ENCODE results near the gene SMAD9. TPM values are rescaled to one million over a fixed set of nuclear protein-coding genes. Genes with fewer than 3 reads are reported as not detected.

Gene SMAD9
- total and polyA plus RNA-seq, 9 of the 15 experiments (the other 6 are each of a cell fraction or from before 2014, with no cell fraction given) = 0.02 to 0.08 (median 0.03) TPM; not detected in 4

DNA sequence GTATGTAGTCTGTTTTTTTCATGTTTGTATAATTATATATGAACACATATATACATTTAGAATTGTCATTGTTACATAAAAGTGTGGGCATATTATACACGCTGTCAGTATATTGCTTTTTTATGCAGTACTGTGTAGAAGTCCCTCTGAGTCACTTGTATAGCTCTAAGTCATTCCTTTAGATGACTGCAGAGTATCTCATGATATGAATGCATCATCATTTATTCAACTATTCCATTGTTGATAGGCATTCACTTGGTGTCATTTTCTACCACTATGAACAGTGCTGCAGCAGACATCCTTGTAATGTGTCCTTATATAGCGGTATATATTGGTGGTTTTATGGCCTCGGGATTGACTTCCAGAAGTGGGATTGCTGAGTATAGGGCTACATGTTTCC is 85.7 kb downstream of the SMAD9 start:
- intact Hi-C loops (cut with micrococcal nuclease) (loop anchor here (10.0 kb wide), 1 partner anchor 549 kb away; no protein-coding TSS in a partner anchor), in situ Hi-C loops (cut with MboI) (loop anchor here (25.0 kb wide), 1 partner anchor 422 kb away; no protein-coding TSS in a partner anchor)
- TF ChIP-seq MAZ (CRISPR knock-in tag; conservative IDR thresholded peaks at IDR 0.05 in 1 of 2, IDR thresholded peaks at IDR 0.05 in 1 of 2) = no peak
- TF ChIP-seq, protein P1, sequence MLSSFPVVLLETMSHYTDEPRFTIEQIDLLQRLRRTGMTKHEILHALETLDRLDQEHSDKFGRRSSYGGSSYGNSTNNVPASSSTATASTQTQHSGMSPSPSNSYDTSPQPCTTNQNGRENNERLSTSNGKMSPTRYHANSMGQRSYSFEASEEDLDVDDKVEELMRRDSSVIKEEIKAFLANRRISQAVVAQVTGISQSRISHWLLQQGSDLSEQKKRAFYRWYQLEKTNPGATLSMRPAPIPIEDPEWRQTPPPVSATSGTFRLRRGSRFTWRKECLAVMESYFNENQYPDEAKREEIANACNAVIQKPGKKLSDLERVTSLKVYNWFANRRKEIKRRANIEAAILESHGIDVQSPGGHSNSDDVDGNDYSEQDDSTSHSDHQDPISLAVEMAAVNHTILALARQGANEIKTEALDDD (IDR thresholded peaks at IDR 0.05) = no peak
- TF ChIP-seq PURB (CRISPR knock-in tag; IDR thresholded peaks at IDR 0.05; ENCODE audit: low read depth) = no peak
- no peak for TF ChIP-seq TGIF2 (CRISPR knock-in tag; IDR thresholded peaks at IDR 0.05)
- no peak for TF ChIP-seq LARP7 (IDR thresholded peaks at IDR 0.05)
- no peak for TF ChIP-seq ZNF75A (CRISPR knock-in tag; IDR thresholded peaks at IDR 0.05)
- TF ChIP-seq ZNF57 (CRISPR knock-in tag; IDR thresholded peaks at IDR 0.05) = no peak
- TF ChIP-seq SNIP1 (IDR thresholded peaks at IDR 0.05; ENCODE audit: low read depth) = no peak
- no peak for TF ChIP-seq DACH1 (IDR thresholded peaks at IDR 0.05; ENCODE audit: partially characterized antibody)
- no peak for TF ChIP-seq CHD2 (IDR thresholded peaks at IDR 0.05; ENCODE audit: low read depth, low read length)
- TF ChIP-seq NCOA4 (IDR thresholded peaks at IDR 0.05; ENCODE audit: partially characterized antibody) = no peak
- TF ChIP-seq MYC (IDR thresholded peaks at IDR 0.05; ENCODE audit: low read depth, low read length) = no peak
- no peak for TF ChIP-seq MYC (CRISPR knock-in tag; IDR thresholded peaks at IDR 0.05; ENCODE audit: borderline replicate concordance, low read depth)
- TF ChIP-seq RBM34 (IDR thresholded peaks at IDR 0.05; ENCODE audit: borderline replicate concordance, insufficient read depth, low read length) = no peak
- TF ChIP-seq ZSCAN29 (IDR thresholded peaks at IDR 0.05) = no peak
- TF ChIP-seq COPS2 (conservative IDR thresholded peaks at IDR 0.05) = no peak
- TF ChIP-seq, protein P2, sequence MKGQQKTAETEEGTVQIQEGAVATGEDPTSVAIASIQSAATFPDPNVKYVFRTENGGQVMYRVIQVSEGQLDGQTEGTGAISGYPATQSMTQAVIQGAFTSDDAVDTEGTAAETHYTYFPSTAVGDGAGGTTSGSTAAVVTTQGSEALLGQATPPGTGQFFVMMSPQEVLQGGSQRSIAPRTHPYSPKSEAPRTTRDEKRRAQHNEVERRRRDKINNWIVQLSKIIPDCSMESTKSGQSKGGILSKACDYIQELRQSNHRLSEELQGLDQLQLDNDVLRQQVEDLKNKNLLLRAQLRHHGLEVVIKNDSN (CRISPR knock-in tag; IDR thresholded peaks at IDR 0.05) = no peak
- H3K36me3 ChIP-seq (ENCODE audit: control insufficient read depth, insufficient read depth, low read length) = no peaks in the 10 kb centered on the region
- no peaks in the 10 kb centered on the region for H3K79me2 ChIP-seq (ENCODE audit: control insufficient read depth, insufficient read depth, low read length)
- no peak overlapping the region for H3K9ac ChIP-seq (ENCODE audit: insufficient read depth in 1 of 2, low read depth in 2 of 2, low read length in 2 of 2)
- WGBS (ENCODE audit: insufficient coverage, low coverage, missing lambda C conversion rate) = 90% methylated on average over 3 of the region's 3 CpGs
- no peak overlapping the region for H2AFZ ChIP-seq (ENCODE audit: low read depth, low read length)
- FAIRE-seq (no peak), ATAC-seq (no peak), DNase-seq (ENCODE audit: extremely low read depth in 1 of 4, low spot score in 3 of 4) (no peak)
- H3K9me1 ChIP-seq (ENCODE audit: control insufficient read depth, insufficient read depth, low read length) = no peaks in the 10 kb centered on the region
- ChIA-PET POLR2A (no interaction called here), CTCF (ENCODE audit: low intra/inter-chr PET ratio) (no interaction called here)
- no peaks in the 10 kb centered on the region for H3K9me3 ChIP-seq (replicated peaks; ENCODE audit: control insufficient read depth, insufficient read depth, low read depth, low read length)
- no TSS peak for BruUV-seq (replicated peaks)
- H3K27me3 ChIP-seq (ENCODE audit: control insufficient read depth in 2 of 2, insufficient read depth in 2 of 2, low read length in 2 of 2) = no peaks in the 10 kb centered on the region
- H3K4me3 ChIP-seq = no peak overlapping the region
- H4K20me1 ChIP-seq (replicated peaks; ENCODE audit: control insufficient read depth, insufficient read depth, low read length) = no peaks in the 10 kb centered on the region
- H3K4me2 ChIP-seq (ENCODE audit: insufficient read depth, low read length) = no peak overlapping the region
- H3K4me1 ChIP-seq (replicated peaks in 1 of 2; ENCODE audit: control insufficient read depth in 2 of 2, insufficient read depth in 2 of 2, low read length in 2 of 2) = peaks cover 0 to 3% of the 10 kb centered on the region in 2 experiments; a peak in 2 of 5 replicates
- no peak overlapping the region for H3K27ac ChIP-seq (ENCODE audit: extremely low read depth, low read depth, low read length)

Measured in K562 (cell line).